ENCODE results near the gene METRN.
"Not testable (repeated sequence)": the region's sequence is repeated elsewhere in the genome, so short reads cannot be mapped to it uniquely, and the experiment has no call there.

The METRN gene

DNA sequence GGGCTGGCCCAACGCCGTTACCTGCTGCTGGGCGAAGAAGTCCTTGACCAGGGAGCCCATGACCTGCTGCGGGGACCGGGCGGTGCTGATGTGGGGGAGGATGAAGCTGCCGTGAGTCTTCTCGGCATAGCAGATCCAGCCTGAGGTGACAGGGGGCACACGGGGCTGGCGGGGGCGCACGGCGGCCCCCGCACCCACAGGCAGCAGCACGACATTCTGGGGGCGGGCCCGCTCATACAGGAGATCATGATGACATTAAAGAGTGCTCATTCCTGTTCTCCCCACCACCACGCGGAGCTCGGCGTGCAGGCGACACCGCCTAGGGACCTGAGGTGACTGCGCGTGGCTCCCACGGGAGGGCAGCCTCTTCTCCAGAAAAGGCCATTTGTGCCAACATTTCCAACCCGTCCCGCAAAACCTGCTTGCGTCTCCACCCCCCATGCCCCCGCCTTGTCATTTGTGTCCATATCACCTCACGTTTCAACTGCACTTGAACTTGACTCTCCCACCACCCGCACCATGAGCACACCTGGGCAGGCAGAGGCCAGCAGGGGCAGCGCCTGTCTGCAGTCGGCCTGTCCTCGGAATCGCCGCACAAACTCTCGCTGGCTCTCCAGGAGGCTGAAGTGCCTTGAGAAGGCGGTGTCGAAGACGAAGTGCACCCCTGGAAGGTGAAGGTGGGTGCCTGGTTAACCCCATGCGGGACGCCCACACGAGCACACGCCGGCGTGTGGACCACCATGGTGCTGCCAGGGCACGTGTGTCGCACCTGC is 19.5 kb downstream of the METRN start:
- in situ Hi-C loops (cut with HindIII; ENCODE audit: low sequenced_read_pairs): no loop called here

DNA sequence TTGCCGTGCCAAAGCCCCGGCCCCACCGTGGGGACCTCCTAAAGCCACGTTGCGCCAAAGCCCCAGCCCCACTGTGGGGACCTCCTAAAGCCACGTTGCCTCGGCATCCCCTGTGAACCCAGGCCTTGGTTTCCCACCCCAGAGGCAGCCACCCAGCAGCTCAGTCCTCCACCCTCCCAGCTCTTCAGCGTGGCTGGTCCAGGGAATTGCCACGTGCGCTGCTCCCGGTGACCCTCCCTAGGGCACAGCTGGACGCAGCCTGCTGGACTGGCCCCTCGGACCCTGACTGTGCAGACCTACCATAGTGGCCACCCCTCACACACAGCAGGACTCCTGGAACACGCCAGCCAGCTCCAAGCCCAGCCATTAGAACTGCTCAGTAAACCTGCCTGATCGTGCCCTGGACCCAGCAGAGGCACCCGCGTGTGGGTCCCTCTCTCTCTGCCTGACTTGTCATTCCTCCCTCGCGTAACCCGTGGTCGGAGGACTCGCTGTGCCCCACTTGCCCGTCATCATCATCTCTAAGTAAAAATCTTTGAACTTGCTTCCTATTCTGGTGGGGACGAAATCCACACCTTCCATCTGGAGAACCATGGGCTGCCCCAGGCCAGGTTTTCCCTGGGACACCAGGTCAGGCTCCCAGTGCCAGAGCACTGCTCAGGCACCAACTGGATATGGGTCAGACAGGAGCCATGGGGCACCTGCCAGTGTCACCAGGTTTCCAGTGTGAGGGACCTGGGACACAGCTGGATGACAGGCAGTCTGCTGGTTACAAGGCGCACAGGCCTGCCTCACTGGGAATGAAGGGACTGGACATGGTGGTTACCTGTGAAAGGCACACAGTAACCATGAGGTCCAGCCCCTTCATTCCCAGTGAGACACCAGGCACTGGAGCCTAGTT is 20.3 kb downstream of the METRN start:
- in situ Hi-C loops (cut with HindIII; ENCODE audit: low sequenced_read_pairs): no loop called here

DNA sequence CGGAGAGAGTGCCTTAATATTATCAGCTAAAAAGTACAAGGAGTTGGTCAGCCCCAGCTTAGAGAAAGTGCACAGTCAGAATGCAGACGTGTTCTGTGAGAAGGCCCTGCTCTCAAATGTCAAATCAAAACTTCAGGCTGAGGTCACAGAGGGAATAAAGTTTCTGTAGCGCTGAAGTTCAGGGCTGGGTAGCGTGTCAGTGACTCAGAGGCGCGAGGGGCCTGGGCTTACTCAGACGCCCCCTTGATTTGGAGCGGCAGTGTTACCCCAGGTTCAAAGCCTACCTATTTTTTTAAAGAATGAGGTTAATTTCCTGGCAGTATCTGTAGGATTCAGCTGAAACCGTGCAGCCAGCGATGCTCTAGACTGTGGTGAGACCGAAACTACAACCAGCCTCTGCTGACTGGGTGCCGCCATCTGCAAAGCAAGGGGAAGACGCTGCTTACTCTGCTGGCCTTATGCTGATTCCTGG is 21.1 kb downstream of the METRN start:
- in situ Hi-C loops (cut with HindIII; ENCODE audit: low sequenced_read_pairs): no loop called here

DNA sequence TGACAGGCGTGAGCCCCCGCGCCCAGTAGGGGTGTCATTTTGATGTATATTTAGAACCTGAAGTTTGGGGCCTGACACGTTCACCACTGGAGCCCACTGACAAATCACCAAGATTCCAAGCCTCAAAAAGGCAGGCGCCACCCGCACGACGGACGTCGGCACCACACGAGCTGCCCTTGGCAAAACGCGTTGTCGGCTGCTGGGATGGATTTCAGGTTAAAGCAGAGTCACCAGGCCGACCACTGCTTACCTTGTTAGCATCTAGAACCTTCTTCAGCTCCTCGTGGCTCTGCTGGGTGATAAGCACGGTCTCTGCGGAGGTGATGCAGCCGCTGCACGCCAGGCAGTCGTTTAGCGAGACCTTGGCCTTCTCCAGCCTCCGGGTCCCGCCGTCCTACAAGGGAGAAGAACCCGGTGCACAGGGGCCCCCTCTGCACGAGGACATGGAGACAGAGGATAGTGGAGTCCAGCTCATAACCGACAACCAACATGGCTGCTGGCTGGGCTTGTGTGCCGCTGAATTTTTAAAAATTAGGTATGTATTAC is 22.1 kb downstream of the METRN start:
- in situ Hi-C loops (cut with HindIII; ENCODE audit: low sequenced_read_pairs): no loop called here

DNA sequence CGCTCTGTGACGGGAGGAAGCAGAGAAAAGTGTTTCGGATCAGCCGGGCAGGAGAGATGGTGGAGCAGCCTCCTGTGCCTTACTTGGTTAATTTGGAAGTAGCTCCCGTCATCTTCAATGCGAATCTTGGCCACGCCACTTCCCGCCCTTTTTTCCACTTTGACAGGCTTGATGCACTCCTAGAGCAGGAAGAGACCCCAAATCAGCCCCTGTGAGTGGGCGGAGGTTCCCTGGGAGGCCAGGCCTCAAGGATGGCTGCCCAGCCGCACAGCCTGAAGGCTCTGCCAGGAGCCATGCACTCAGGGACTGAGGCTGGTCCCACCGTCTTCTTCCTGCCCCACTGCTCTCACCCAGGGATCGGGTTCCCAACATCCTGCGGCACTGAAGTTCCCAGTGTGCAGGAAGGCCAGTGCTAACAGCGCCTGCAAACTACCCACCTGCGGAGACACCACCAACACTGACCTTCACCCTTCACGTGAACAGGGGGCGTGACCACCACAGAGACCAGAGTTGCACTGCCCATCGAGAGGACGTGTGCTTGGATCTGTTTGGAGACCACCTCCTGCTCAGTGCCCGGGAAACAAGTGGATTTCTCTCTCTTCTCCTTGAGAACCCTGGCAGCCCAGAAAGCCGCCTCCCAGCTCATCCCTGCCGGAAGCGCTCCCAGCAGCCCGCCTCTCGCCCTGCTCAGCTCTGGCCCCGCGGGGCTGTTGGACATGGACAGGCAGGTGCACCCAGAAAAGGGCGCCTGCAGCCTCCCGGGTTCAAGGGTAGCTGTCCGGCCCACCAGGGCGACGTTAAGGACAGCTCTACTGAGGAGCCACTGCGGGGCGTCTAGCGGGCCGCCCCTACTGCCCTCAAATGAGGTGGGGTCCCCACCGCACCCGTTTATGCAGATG is 24.9 kb downstream of the METRN start:
- in situ Hi-C loops (cut with HindIII; ENCODE audit: low sequenced_read_pairs): no loop called here

DNA sequence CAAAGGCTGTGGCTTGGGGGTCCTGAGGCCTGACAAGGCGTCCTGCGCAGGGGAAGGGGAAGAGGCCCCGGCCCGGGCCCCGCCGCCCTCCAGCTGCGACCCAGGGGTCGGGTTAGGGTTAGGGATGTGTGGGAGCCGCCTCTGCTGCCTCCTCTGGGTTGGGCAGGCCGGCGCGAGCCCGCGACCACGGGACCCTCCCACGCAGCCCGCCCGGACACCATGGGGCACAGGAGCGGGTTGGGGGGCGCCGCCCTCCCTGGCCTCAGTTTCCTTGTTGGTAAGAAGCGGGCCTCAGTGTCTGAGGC is 25.5 kb downstream of the METRN start:
- in situ Hi-C loops (cut with HindIII; ENCODE audit: low sequenced_read_pairs): no loop called here

DNA sequence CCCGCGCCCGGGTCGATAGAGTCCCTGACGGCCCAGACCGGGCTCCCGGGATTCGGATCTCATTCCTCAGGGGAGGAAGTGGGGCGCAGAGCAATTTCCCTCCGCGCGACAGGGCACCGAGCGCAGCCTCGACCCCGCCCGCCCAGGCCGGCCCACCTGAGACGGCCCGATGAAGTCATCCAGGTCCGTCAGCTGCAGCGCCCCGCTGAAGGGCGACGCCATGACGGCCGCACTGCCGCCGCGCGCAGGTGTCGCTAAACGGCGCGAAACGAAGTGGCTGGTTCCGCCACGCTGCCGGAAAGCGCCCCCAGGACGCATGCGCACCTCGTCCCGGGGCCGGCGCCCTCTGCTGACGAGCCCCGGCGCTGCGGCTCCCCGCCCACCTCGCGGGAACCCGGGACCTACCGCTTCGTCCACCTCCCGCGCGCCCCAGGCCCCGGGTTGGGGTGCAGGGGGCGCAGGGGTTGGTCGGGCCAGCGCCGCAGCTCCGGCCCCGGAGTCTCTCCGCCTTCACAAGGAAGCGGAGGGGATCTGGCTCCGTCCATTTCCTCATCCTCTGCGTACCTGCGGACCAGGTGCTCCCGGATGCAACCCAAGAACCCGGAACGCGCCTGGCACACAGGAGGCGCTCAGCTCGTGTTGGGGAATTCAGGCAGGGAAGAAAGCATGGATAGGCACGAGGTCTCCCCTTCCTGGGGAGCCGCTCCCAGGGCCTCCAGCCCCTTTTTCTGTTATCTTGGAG is 26.0 kb downstream of the METRN start, which contains the start of gene CIAO3:
CIAO3 (minus strand) TSS at position 234 of the 742 bp plus-strand sequence; CDS start at position 222, 12 bp downstream.
- in situ Hi-C loops (cut with HindIII; ENCODE audit: low sequenced_read_pairs): no loop called here

DNA sequence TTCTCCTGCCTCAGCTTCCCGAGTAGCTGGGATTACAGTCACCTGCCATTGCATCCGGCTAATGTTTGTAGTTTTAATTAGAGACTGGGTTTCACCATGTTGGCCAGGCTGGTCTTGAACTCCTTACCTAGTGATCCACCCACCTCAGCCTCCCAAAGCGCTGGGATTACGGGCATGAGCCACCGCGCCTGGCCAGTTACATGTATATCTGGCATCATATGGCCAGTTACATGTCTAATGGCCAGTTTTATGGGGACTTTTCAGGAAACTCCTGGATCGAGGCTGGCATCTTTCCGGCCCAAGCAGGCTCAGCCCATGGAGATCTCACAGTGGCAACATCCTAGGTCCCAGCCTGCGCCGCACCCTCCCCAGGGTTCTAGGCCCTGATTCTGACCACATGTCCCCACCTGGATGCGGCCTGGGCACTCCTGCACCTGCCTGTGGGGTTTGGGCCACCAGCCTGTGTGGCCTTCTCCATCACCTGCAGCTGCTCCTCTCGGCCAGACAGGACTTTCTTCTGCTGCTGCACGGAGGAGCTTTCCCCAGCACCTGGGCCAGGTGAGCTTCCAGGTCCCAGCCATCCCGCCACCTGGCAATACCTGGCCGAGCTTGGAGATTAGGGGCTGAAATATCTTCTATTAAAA is 27.2 kb downstream of the METRN start:
- in situ Hi-C loops (cut with HindIII; ENCODE audit: low sequenced_read_pairs): no loop called here

DNA sequence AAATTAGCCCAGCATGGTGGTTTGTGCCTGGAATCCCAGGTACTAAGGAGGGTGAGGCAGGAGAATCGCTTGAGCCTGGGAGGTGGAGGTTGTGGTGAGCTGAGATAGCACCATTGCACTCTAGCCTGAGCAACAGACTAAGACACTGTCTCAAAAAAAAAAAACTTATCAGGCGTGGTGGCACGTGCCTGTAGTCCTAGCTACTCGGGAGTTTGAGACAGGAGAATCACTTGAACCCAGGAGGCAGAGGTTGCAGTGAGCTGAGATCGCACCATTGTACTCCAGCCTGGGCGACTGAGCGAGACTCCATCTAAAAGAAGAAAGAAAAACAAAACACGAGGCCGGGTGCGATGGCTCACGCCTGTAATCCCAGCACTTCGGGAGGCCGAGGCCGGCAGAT is 28.0 kb downstream of the METRN start:
- in situ Hi-C loops (cut with HindIII; ENCODE audit: low sequenced_read_pairs): not testable (repeated sequence)

DNA sequence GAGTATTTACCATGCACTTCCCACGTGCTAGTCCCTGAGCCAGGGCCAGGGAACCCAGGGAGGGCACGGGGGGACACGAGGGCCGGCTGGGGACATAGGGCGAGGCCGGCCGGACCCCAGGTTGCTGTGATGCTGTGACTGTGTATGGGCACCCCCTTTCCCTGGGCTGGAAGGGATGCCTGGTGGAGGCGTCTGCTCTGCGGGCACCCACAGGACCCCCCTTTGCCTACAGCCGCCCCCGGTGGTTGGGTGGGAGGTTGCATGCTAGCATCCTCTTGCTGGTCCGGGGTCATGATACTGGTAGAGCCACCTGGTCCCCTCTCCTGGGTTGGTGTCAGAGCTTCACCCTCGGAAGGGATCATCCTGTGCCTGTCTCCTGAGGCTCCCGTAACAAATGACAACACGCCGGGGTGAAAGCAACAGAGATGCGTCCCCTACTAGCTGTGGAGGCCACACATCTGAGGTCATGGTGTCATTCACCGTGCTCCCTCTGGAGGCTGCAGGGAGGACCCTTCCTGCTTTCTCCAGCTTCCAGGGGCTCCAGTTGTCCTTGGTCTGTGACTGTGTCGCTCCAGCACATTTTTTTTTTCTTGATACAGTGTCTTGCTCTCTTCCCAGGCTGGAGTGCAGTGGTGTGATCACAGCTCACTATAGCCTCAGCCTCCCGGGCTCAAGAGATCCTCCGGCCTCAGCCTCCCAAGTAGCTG is 29.0 kb downstream of the METRN start:
- in situ Hi-C loops (cut with HindIII; ENCODE audit: low sequenced_read_pairs): no loop called here

DNA sequence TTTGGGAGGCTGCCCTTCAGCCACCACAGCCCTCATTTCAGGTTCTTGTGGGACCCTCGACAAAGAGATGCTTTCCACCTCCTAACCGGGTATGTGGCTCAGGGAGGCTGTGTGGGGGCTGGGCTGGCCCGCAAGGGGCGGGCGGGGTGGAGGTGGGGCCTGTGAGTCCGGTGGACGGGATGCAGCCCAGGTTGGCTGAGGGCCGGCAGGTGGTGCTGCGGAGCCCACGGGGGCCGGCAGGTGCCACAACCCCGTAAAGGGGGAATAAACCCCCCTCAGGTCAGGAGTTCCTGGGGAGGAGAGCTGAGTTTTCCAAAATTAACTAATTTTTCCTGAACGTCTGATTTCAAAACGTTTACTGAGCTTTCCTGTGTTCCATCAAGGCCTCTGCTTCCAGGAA is 30.8 kb downstream of the METRN start:
- in situ Hi-C loops (cut with HindIII; ENCODE audit: low sequenced_read_pairs): no loop called here

DNA sequence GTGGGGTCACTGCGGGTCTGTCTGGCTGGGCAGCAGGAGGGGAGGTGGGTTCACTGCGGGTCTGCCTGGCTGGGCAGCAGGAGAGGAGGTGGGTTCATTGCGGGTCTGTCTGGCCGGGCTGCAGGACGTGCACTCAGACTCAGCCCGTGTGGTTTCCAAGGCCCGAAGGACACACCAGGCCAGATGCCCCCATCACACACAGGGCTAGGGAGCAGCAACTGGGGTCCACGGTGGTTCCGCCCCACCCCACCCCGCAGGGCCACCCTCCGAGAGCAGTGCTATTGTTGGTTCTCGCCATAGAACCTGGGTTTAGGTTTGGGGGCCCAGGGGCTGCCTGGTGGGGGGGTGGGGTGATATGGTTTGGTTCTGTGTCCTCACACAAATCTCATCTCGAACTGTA is 31.7 kb downstream of the METRN start:
- in situ Hi-C loops (cut with HindIII; ENCODE audit: low sequenced_read_pairs): no loop called here

DNA sequence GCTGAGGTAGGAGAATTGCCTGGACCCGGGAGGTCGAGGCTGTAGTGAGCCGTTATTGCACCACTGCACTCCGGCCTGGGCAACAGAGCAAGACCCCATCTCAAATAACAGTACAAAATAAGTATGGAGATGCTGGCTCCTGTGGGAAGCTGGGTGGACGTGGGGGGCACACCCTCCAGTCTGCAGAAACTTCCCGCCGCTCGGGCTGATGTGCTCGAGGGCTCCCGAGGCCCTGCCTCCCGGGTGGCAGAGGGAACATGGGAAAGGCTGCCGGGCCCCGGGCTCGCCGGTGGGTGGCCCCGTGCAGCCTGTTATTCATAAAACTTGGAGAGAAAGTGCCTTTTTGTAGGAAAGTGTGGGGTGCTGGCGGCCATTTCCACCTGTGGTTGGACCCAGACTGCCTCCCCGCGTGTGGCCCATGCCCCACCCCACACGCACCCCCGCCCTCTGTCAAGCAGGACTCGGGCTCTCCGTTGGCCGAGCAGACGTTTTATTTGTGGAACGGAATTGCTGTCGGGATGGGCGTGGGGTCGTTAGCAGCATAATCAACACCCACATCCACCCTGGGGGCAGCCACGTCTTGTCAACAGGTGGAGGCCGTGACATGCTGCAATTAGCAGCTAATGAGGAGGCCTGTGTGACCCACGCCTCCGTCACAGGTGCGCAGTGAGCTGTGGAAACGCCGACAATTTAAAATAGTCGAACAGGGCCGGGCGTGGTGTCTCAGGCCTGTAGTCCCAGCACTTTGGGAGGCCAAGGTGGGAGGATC is 33.2 kb downstream of the METRN start:
- in situ Hi-C loops (cut with HindIII; ENCODE audit: low sequenced_read_pairs): no loop called here

DNA sequence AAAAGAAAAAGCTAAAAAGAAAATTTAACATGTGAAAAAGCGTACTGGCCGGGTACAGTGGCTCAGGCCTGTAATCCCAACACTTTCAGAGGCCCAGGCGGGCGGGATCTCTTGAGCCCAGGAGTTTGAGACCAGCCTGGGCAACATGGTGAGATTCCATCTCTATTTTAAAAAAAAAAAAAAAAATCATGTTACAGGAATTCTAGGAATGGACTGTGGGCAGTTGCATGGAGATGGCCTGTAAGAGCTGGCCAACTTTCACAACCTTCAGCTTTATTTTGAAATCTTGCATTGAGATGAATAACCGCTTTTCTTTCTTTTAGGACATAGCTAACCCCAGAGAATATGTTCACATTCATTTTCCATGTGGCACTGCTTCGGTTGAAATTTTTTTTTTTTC is 34.1 kb downstream of the METRN start:
- in situ Hi-C loops (cut with HindIII; ENCODE audit: low sequenced_read_pairs): no loop called here

DNA sequence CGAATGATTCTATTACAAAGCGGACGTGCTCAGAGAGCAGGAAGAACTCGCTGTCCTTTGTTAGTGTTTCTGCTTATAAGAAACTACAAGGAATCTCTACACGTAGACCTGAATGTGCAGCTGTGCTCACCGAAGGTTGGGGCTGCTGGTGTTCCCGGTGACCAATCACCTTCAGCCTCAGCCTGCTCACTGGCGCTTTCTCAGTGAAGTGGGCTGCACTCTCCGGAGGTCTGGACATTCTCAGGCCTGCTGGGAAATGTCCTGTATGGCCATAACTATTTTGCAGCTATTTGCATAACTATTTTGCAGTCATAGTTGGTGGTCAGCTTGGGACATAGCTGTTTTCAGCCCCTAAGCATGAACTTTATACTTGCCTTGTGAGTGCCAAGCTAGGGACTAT is 35.6 kb downstream of the METRN start:
- in situ Hi-C loops (cut with HindIII; ENCODE audit: low sequenced_read_pairs): no loop called here

DNA sequence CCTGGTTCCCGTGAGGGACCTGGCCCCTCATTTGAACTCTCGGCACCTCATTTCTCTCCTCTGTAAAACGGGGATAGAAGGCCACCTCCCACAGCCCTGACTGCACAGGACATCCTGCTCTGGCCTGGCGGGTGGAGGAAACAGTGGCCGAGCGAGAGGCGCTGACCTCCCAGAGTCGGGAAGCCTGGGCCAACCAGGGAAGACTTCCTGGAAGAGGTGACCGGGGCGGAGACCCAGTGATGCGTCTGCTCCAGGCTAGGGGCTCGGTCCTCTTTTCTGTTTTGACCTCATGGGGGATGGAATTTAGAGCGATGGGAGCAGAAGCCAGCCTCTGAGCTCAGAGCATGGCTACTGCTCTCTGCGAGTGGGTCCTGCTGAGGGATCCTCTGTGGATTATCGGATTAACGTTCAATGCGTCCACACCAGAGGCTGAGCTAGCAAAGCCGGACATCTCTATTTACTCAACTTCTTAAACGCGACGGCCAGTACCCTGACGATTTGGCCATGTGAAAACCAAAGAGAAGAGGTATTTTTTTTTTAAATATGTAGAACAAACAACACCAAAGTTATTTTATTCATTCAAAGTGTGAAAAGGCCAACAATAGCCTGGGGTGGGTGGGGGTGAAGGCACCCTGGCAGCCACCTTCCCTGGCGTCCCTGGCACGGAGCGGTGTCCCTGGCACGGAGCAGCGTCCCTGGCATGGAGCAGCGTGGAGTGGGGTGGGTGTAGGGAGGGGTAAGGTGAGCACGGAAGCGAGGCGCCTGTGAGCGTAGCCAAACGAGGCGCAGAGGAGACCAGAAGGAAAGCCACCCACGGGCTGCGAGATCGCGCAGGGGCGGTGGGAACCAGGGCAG is 36.5 kb downstream of the METRN start:
- in situ Hi-C loops (cut with HindIII; ENCODE audit: low sequenced_read_pairs): no loop called here

DNA sequence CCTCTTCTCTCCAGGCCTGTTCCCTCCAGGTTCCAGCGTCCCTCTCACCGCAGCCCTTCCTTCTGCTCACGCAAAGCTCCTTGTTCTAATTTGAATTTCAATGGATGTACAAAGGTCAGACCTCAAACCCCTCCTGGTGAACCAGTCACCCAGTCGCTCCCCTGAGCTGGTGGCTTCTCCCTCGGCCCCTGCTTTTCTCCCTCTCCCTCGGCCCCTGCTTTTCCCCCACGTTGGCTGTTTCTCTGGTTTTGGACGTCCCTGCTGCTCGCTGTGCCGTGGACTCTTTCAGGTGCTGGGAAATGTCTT is 37.0 kb downstream of the METRN start:
- in situ Hi-C loops (cut with HindIII; ENCODE audit: low sequenced_read_pairs): no loop called here
